Measurements from ENCODE around the gene PIGU.

PIGU gene

GRCh38 chr20:34537651-34538050 lies 139.2 kb downstream of the PIGU start:
- Histone ChIP-seq H3K9me3 (no peaks in the 10 kb centered on the region), H3K27me3 (ENCODE audit: low read depth) (no peaks in the 10 kb centered on the region), H3K4me1 (no peaks in the 10 kb centered on the region), H3K36me3 (replicated peaks) (peaks cover 67% of the 10 kb centered on the region), H3K4me3 (no peak overlapping the region)
- DNase-seq (ENCODE audit: low spot score in 2 of 2), result no peak
- in situ Hi-C loops (cut with MboI; ENCODE audit: low sequenced_read_pairs), result loop anchor here (5.0 kb wide), 1 partner anchor 170 kb away; no protein-coding TSS in a partner anchor

GRCh38 chr20:34536798-34537394 lies 140.0 kb downstream of the PIGU start:
- Histone ChIP-seq H3K9me3 (no peaks in the 10 kb centered on the region), H3K4me1 (no peaks in the 10 kb centered on the region), H3K4me3 (no peak overlapping the region), H3K27me3 (ENCODE audit: low read depth) (no peaks in the 10 kb centered on the region), H3K36me3 (replicated peaks) (peaks cover 72% of the 10 kb centered on the region)
- DNase-seq (ENCODE audit: low spot score in 2 of 2), result peak; percentile 48 to 86
- in situ Hi-C loops (cut with MboI; ENCODE audit: low sequenced_read_pairs), result loop anchor here (5.0 kb wide), 1 partner anchor 170 kb away; no protein-coding TSS in a partner anchor

- H3K4me1 ChIP-seq, result no peaks in the 10 kb centered on the region
- DNase-seq (ENCODE audit: low spot score in 2 of 2), result no peak
- H3K27me3 ChIP-seq (ENCODE audit: low read depth), result no peaks in the 10 kb centered on the region
- in situ Hi-C loops (cut with MboI; ENCODE audit: low sequenced_read_pairs), result loop anchor here (5.0 kb wide), 1 partner anchor 171 kb away; no protein-coding TSS in a partner anchor
- H3K36me3 ChIP-seq (replicated peaks), result peaks cover 75% of the 10 kb centered on the region
- H3K4me3 ChIP-seq, result no peak overlapping the region
- no peaks in the 10 kb centered on the region for H3K9me3 ChIP-seq
These were observed 141.0 kb downstream of the PIGU start for GRCh38 chr20:34535857-34536256.

- H3K36me3 ChIP-seq (replicated peaks), result peaks cover 72% of the 10 kb centered on the region
- in situ Hi-C loops (cut with MboI; ENCODE audit: low sequenced_read_pairs), result loop anchor here (5.0 kb wide), 1 partner anchor 172 kb away; no protein-coding TSS in a partner anchor
These were observed 141.5 kb downstream of the PIGU start for GRCh38 chr20:34535301-34535840.

GRCh38 chr20:34534391-34535165 lies 142.3 kb downstream of the PIGU start:
- H3K27me3 ChIP-seq (ENCODE audit: low read depth), result no peaks in the 10 kb centered on the region
- H3K4me3 ChIP-seq, result no peak overlapping the region
- H3K9me3 ChIP-seq, result no peaks in the 10 kb centered on the region
- in situ Hi-C loops (cut with MboI; ENCODE audit: low sequenced_read_pairs), result loop anchor here (5.0 kb wide), 1 partner anchor 173 kb away; no protein-coding TSS in a partner anchor
- no peaks in the 10 kb centered on the region for H3K4me1 ChIP-seq
- DNase-seq (ENCODE audit: low spot score in 2 of 2), result no peak
- H3K36me3 ChIP-seq (replicated peaks), result peaks cover 73% of the 10 kb centered on the region

More at GRCh38 chr20:34535301-34535840, 141.5 kb downstream of the PIGU start:
- Histone ChIP-seq H3K27me3 (ENCODE audit: low read depth) (no peaks in the 10 kb centered on the region), H3K9me3 (no peaks in the 10 kb centered on the region), H3K4me3 (no peak overlapping the region), H3K4me1 (no peaks in the 10 kb centered on the region)
- DNase-seq (ENCODE audit: low spot score in 2 of 2), result no peak

GRCh38 chr20:34532756-34533155 lies 144.1 kb downstream of the PIGU start:
- H3K36me3 ChIP-seq (replicated peaks), result peaks cover 71% of the 10 kb centered on the region
- in situ Hi-C loops (cut with MboI; ENCODE audit: low sequenced_read_pairs), result no loop called here
- no peaks in the 10 kb centered on the region for H3K27me3 ChIP-seq (ENCODE audit: low read depth)
- DNase-seq (ENCODE audit: low spot score in 2 of 2), result no peak
- no peaks in the 10 kb centered on the region for H3K9me3 ChIP-seq
- no peak overlapping the region for H3K4me3 ChIP-seq
- H3K4me1 ChIP-seq, result no peaks in the 10 kb centered on the region

GRCh38 chr20:34532320-34532719 lies 144.6 kb downstream of the PIGU start:
- H3K4me1 ChIP-seq, result no peaks in the 10 kb centered on the region
- H3K4me3 ChIP-seq, result no peak overlapping the region
- DNase-seq (ENCODE audit: low spot score in 2 of 2), result no peak
- H3K9me3 ChIP-seq, result no peaks in the 10 kb centered on the region
- in situ Hi-C loops (cut with MboI; ENCODE audit: low sequenced_read_pairs), result no loop called here
- H3K27me3 ChIP-seq (ENCODE audit: low read depth), result no peaks in the 10 kb centered on the region
- H3K36me3 ChIP-seq (replicated peaks), result peaks cover 71% of the 10 kb centered on the region

- H3K9me3 ChIP-seq, result no peaks in the 10 kb centered on the region
- DNase-seq (ENCODE audit: low spot score in 2 of 2), result no peak
- peaks cover 71% of the 10 kb centered on the region for H3K36me3 ChIP-seq (replicated peaks)
- no peaks in the 10 kb centered on the region for H3K27me3 ChIP-seq (ENCODE audit: low read depth)
- in situ Hi-C loops (cut with MboI; ENCODE audit: low sequenced_read_pairs), result no loop called here
- H3K4me3 ChIP-seq, result no peak overlapping the region
- H3K4me1 ChIP-seq, result no peaks in the 10 kb centered on the region
These were observed 145.2 kb downstream of the PIGU start for GRCh38 chr20:34531608-34532265.

GRCh38 chr20:34530342-34530741 lies 146.6 kb downstream of the PIGU start:
- H3K27me3 ChIP-seq (ENCODE audit: low read depth), result no peaks in the 10 kb centered on the region
- H3K4me1 ChIP-seq, result no peaks in the 10 kb centered on the region
- in situ Hi-C loops (cut with MboI; ENCODE audit: low sequenced_read_pairs), result no loop called here
- DNase-seq (ENCODE audit: low spot score in 2 of 2), result no peak
- no peak overlapping the region for H3K4me3 ChIP-seq
- H3K36me3 ChIP-seq (replicated peaks), result peaks cover 71% of the 10 kb centered on the region
- H3K9me3 ChIP-seq, result no peaks in the 10 kb centered on the region

GRCh38 chr20:34529742-34530141 lies 147.2 kb downstream of the PIGU start:
- H3K4me3 ChIP-seq, result no peak overlapping the region
- H3K27me3 ChIP-seq (ENCODE audit: low read depth), result no peaks in the 10 kb centered on the region
- H3K36me3 ChIP-seq (replicated peaks), result peaks cover 65% of the 10 kb centered on the region
- in situ Hi-C loops (cut with MboI; ENCODE audit: low sequenced_read_pairs), result no loop called here
- no peak for DNase-seq (ENCODE audit: low spot score in 2 of 2)
- no peaks in the 10 kb centered on the region for H3K4me1 ChIP-seq
- no peaks in the 10 kb centered on the region for H3K9me3 ChIP-seq

GRCh38 chr20:34528921-34529297 lies 148.0 kb downstream of the PIGU start:
- in situ Hi-C loops (cut with MboI; ENCODE audit: low sequenced_read_pairs), result no loop called here
- peaks cover 60% of the 10 kb centered on the region for H3K36me3 ChIP-seq (replicated peaks)

GRCh38 chr20:34527016-34527415 lies 149.9 kb downstream of the PIGU start:
- DNase-seq (ENCODE audit: low spot score in 2 of 2), result no peak
- H3K36me3 ChIP-seq (replicated peaks), result peaks cover 57% of the 10 kb centered on the region
- H3K4me3 ChIP-seq, result no peak overlapping the region
- no peaks in the 10 kb centered on the region for H3K4me1 ChIP-seq
- H3K9me3 ChIP-seq, result no peaks in the 10 kb centered on the region
- no peaks in the 10 kb centered on the region for H3K27me3 ChIP-seq (ENCODE audit: low read depth)
- in situ Hi-C loops (cut with MboI; ENCODE audit: low sequenced_read_pairs), result no loop called here

More at GRCh38 chr20:34528921-34529297, 148.0 kb downstream of the PIGU start:
- Histone ChIP-seq H3K4me3 (no peak overlapping the region), H3K4me1 (no peaks in the 10 kb centered on the region), H3K9me3 (no peaks in the 10 kb centered on the region), H3K27me3 (ENCODE audit: low read depth) (no peaks in the 10 kb centered on the region)
- DNase-seq (ENCODE audit: low spot score in 2 of 2), result no peak

GRCh38 chr20:34526466-34526865 lies 150.4 kb downstream of the PIGU start:
- Histone ChIP-seq H3K27me3 (ENCODE audit: low read depth) (no peaks in the 10 kb centered on the region), H3K9me3 (no peaks in the 10 kb centered on the region), H3K4me1 (no peaks in the 10 kb centered on the region), H3K4me3 (no peak overlapping the region), H3K36me3 (replicated peaks) (peaks cover 53% of the 10 kb centered on the region)
- DNase-seq (ENCODE audit: low spot score in 2 of 2), result no peak
- in situ Hi-C loops (cut with MboI; ENCODE audit: low sequenced_read_pairs), result no loop called here

All from HAP-1 (cell line).